Measurements from ENCODE around the gene DNAI7. TPM values are rescaled to one million over a fixed set of nuclear protein-coding genes. Genes with fewer than 3 reads are reported as not detected.

DNAI7 gene
- total and polyA plus RNA-seq, 3 experiments from 2014 or later: not detected

DNA sequence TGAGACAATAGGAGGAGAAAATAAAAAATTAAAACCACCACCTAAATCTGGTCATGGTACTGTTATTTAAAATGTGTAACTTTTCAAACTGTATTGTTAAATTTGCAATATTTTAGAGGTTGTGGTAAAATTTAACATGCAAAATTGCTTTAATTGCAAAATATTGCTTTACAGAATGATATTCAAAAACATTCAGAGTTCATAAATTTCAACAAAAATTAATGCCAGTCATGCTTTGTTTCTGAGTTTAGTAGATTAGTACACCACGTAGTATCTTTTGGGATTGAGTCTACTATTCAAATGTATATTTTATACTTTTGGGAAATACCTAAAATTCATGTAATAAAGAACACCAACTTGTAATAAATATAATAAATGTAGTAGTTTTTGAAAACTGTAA, 18.4 kb upstream of the DNAI7 start:
- Histone ChIP-seq H3K9me3 (ENCODE audit: low read length) (no peaks in the 10 kb centered on the region), H3K4me3 (ENCODE audit: low read length) (no peak overlapping the region), H3K4me1 (ENCODE audit: insufficient read depth, low read length) (no peaks in the 10 kb centered on the region), H3K27me3 (ENCODE audit: insufficient read depth, low read length, poor library complexity, severe bottlenecking) (no peaks in the 10 kb centered on the region), H3K36me3 (ENCODE audit: insufficient read depth, low read length) (no peaks in the 10 kb centered on the region), H3K27ac (ENCODE audit: low read depth, low read length) (no peak overlapping the region)
- ChIA-PET POLR2A (interaction anchor here (1.0 to 1.1 kb wide), 2 partner anchors 174 kb away, joined by 3 to 5 read pairs; no protein-coding TSS in a partner anchor), CTCF (interaction anchor here (1.1 kb wide), 1 partner anchor 28 kb away, joined by 5 read pairs; no protein-coding TSS in a partner anchor)
- no peak for DNase-seq
- no peak overlapping the region for H3K4me3 Mint-ChIP-seq
- no peaks in the 10 kb centered on the region for H3K9me3 Mint-ChIP-seq
- no peaks in the 10 kb centered on the region for H3K27me3 Mint-ChIP-seq
- H3K4me1 Mint-ChIP-seq: peaks cover 10 to 25% (median 12%) of the 10 kb centered on the region in 3 donors
- H3K27ac Mint-ChIP-seq: no peak overlapping the region
- peaks cover 0 to 47% (median 8%) of the 10 kb centered on the region in 3 donors for H3K36me3 Mint-ChIP-seq

DNA sequence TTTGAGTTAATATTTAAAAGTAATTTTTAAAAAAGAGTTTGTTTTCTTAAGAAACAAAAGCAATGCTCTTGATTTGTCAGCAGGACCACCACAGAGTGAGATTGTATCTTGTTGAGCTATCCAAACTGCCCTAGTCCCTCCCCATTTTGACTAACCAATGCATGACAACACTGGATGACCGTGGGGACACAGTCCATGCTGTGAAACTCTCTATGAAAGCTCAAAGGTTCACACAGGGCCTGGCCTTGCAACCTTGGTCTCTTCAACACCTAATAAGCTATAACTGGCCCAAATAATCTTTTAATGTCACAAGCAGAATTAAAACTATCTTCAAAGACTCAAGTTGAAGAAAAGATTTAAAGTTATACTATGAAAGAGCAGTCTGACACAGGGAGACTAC, 13.6 kb upstream of the DNAI7 start:
- H3K27ac Mint-ChIP-seq: peak overlapping the region in 4 of 8 donors; percentile 7 to 63 (median 29)
- H3K36me3 Mint-ChIP-seq: peaks cover 0 to 57% (median 8%) of the 10 kb centered on the region in 3 donors
- H3K9me3 Mint-ChIP-seq: no peaks in the 10 kb centered on the region
- Histone ChIP-seq H3K36me3 (ENCODE audit: insufficient read depth, low read length) (peaks cover 7% of the 10 kb centered on the region), H3K4me3 (ENCODE audit: low read length) (no peak overlapping the region), H3K4me1 (ENCODE audit: insufficient read depth, low read length) (no peaks in the 10 kb centered on the region), H3K9me3 (ENCODE audit: low read length) (no peaks in the 10 kb centered on the region), H3K27me3 (ENCODE audit: insufficient read depth, low read length, poor library complexity, severe bottlenecking) (no peaks in the 10 kb centered on the region), H3K27ac (ENCODE audit: low read depth, low read length) (no peak overlapping the region)
- peaks cover under 1 to 15% (median 7%) of the 10 kb centered on the region in 3 donors for H3K4me1 Mint-ChIP-seq
- DNase-seq: no peak
- H3K4me3 Mint-ChIP-seq: no peak overlapping the region
- ChIA-PET POLR2A (interaction anchor here (0.6 kb wide), 1 partner anchor 194 kb away, joined by 6 read pairs; no protein-coding TSS in a partner anchor), CTCF (no interaction called here)
- no peaks in the 10 kb centered on the region for H3K27me3 Mint-ChIP-seq

DNA sequence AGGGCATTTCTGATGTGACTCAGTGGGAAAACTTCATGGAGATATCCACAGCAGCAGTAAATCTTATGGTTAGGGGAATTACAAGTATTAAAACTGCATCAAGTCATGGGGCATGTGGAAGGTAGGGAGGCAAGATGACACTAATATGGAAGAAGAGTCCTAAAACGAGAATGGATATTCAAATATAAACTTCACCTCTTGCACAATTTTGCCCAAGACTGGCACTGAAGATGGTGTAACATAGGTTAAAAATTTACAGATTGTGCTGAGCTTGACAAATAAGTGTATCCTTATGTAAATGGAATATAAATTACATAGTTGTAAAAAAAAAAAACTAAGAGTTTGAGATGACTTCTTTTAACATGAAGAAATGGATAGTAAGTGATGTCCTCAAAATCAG, 12.9 kb upstream of the DNAI7 start:
- Mint-ChIP-seq H3K4me3 (no peak overlapping the region), H3K36me3 (peaks cover 0 to 62% (median 12%) of the 10 kb centered on the region in 3 donors), H3K4me1 (peaks cover 7 to 21% (median 9%) of the 10 kb centered on the region in 3 donors), H3K27me3 (no peaks in the 10 kb centered on the region), H3K9me3 (no peaks in the 10 kb centered on the region), H3K27ac (peak overlapping the region in 2 of 8 donors; percentile 34 to 36)
- Histone ChIP-seq H3K4me3 (ENCODE audit: low read length) (no peak overlapping the region), H3K36me3 (ENCODE audit: insufficient read depth, low read length) (peaks cover 7% of the 10 kb centered on the region), H3K9me3 (ENCODE audit: low read length) (no peaks in the 10 kb centered on the region), H3K27ac (ENCODE audit: low read depth, low read length) (no peak overlapping the region), H3K27me3 (ENCODE audit: insufficient read depth, low read length, poor library complexity, severe bottlenecking) (no peaks in the 10 kb centered on the region), H3K4me1 (ENCODE audit: insufficient read depth, low read length) (no peaks in the 10 kb centered on the region)
- CTCF ChIA-PET: no interaction called here
- DNase-seq: no peak
- POLR2A ChIA-PET: no interaction called here

DNA sequence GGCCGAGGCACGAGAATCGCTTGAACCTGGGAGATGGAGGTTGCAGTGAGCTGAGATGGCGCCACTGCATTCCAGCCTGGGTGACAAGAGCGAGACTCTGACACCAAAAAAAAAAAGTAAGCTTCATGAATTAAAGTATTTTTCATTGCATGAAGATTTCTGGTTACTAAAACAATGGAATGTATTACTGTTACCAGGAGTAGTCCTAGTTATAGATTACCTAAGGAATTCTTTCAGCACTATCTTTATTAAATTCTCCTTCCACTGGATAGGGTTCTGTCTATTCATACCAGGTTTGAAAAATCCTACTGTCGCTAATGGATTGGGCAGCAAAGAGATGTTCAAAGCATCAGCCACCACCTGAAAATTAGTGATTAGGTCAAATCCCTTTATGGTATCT, 12.5 kb upstream of the DNAI7 start:
- Mint-ChIP-seq H3K4me1 (peaks cover 7 to 22% (median 11%) of the 10 kb centered on the region in 3 donors), H3K9me3 (no peaks in the 10 kb centered on the region), H3K27me3 (no peaks in the 10 kb centered on the region), H3K4me3 (no peak overlapping the region), H3K36me3 (peaks cover 0 to 62% (median 12%) of the 10 kb centered on the region in 3 donors), H3K27ac (peak overlapping the region in 1 of 8 donors; percentile 34)
- ChIA-PET CTCF (no interaction called here), POLR2A (no interaction called here)
- Histone ChIP-seq H3K4me3 (ENCODE audit: low read length) (no peak overlapping the region), H3K9me3 (ENCODE audit: low read length) (no peaks in the 10 kb centered on the region), H3K36me3 (ENCODE audit: insufficient read depth, low read length) (peaks cover 7% of the 10 kb centered on the region), H3K27me3 (ENCODE audit: insufficient read depth, low read length, poor library complexity, severe bottlenecking) (no peaks in the 10 kb centered on the region), H3K27ac (ENCODE audit: low read depth, low read length) (no peak overlapping the region), H3K4me1 (ENCODE audit: insufficient read depth, low read length) (no peaks in the 10 kb centered on the region)
- no peak for DNase-seq

DNA sequence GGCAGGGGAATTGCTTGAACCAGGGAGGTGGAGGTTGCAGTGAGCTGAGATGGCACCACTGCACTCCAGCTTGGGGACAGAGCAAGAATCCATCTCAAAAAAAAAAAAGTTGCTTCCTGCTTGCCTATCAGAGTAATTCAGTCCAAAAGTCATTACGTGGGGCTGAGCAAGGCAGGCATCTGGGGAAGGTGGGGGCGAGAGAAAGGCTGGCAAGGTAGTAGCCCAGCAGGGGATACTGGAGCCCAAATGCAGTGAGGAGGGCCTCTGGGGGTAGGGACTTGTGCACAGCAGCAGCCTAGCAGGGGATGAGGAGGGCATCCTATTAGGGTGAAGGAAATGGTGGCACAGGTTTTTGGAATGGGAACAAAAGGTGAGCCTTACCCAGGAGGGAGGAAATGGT, 7.2 kb upstream of the DNAI7 start:
- no peak overlapping the region for H3K4me3 ChIP-seq (ENCODE audit: low read length)
- H3K4me1 Mint-ChIP-seq: peaks cover 26 to 53% (median 34%) of the 10 kb centered on the region in 3 donors
- H3K27ac ChIP-seq (ENCODE audit: low read depth, low read length): no peak overlapping the region
- ChIA-PET CTCF (no interaction called here), POLR2A (interaction anchor here (0.7 kb wide), 1 partner anchor 22 kb away, joined by 4 read pairs; no protein-coding TSS in a partner anchor)
- H3K9me3 Mint-ChIP-seq: no peaks in the 10 kb centered on the region
- no peak for DNase-seq
- no peaks in the 10 kb centered on the region for H3K27me3 Mint-ChIP-seq
- no peaks in the 10 kb centered on the region for H3K4me1 ChIP-seq (ENCODE audit: insufficient read depth, low read length)
- H3K36me3 ChIP-seq (ENCODE audit: insufficient read depth, low read length): no peaks in the 10 kb centered on the region
- H3K4me3 Mint-ChIP-seq: no peak overlapping the region
- peak overlapping the region in 5 of 8 donors; percentile 3 to 90 (median 83) for H3K27ac Mint-ChIP-seq
- no peaks in the 10 kb centered on the region for H3K9me3 ChIP-seq (ENCODE audit: low read length)
- no peaks in the 10 kb centered on the region for H3K27me3 ChIP-seq (ENCODE audit: insufficient read depth, low read length, poor library complexity, severe bottlenecking)
- peaks cover 0 to 38% (median 20%) of the 10 kb centered on the region in 3 donors for H3K36me3 Mint-ChIP-seq

DNA sequence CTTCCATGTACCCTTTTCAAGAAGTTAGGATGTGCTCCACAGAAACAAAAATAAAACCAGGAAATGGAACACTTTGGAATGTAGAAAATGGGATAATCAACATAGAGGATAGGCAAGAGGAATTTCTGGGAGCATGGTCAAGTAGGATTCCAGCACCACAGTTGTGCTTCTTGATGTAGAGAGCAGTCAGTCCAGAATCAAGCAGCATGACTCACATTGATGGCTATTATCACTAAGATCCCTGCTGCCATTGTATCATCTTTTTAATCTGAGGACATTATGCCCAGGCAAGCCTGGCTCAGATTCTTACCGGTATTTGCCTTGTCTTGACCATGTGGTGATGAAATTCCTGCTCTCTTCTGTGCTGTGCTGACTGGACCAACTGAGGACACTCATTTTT, 5.7 kb upstream of the DNAI7 start:
- no peak overlapping the region for H3K4me3 ChIP-seq (ENCODE audit: low read length)
- Mint-ChIP-seq H3K9me3 (no peaks in the 10 kb centered on the region), H3K27ac (peak overlapping the region in 6 of 8 donors; percentile 27 to 81 (median 43)), H3K4me3 (peak overlapping the region in 1 of 7 donors; percentile 14), H3K27me3 (no peaks in the 10 kb centered on the region), H3K4me1 (peaks cover 32 to 63% (median 45%) of the 10 kb centered on the region in 3 donors), H3K36me3 (peaks cover 0 to 27% (median 20%) of the 10 kb centered on the region in 3 donors)
- no peak overlapping the region for H3K27ac ChIP-seq (ENCODE audit: low read depth, low read length)
- H3K36me3 ChIP-seq (ENCODE audit: insufficient read depth, low read length): no peaks in the 10 kb centered on the region
- H3K9me3 ChIP-seq (ENCODE audit: low read length): no peaks in the 10 kb centered on the region
- H3K27me3 ChIP-seq (ENCODE audit: insufficient read depth, low read length, poor library complexity, severe bottlenecking): no peaks in the 10 kb centered on the region
- peaks cover 5% of the 10 kb centered on the region for H3K4me1 ChIP-seq (ENCODE audit: insufficient read depth, low read length)
- CTCF ChIA-PET: no interaction called here
- POLR2A ChIA-PET: no interaction called here
- no peak for DNase-seq

DNA sequence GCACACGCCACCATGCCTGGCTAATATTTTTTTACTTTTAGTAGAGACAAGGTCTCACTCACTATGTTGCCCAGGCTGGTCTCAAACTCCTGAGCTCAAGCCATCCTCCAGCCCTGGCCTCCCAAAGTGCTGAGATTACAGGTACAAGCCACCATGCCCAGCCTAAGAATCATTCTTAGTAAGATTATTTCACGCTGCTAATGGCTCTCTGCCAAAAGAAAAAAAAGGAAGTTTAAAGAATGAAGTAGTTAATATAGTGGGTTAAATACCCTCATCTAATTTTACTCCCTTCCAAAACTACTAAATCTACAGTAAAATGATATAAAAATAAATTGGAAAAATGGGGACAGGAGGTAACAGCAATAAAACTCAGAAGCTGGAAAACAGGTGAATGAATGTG, 2.6 kb upstream of the DNAI7 start:
- no peaks in the 10 kb centered on the region for H3K36me3 ChIP-seq (ENCODE audit: insufficient read depth, low read length)
- Mint-ChIP-seq H3K9me3 (no peaks in the 10 kb centered on the region), H3K4me3 (no peak overlapping the region), H3K36me3 (peaks cover 0 to 24% (median 15%) of the 10 kb centered on the region in 3 donors), H3K4me1 (peaks cover 45 to 73% (median 62%) of the 10 kb centered on the region in 3 donors), H3K27ac (peak overlapping the region in 7 of 8 donors; percentile 28 to 99 (median 51)), H3K27me3 (peaks cover 0 to 6% of the 10 kb centered on the region in 2 donors)
- H3K4me3 ChIP-seq (ENCODE audit: low read length): no peak overlapping the region
- no peak for DNase-seq
- H3K9me3 ChIP-seq (ENCODE audit: low read length): no peaks in the 10 kb centered on the region
- ChIA-PET CTCF (interaction anchor here (1.1 to 2.3 kb wide), 3 partner anchors 13 to 190 kb away, joined by 3 to 8 read pairs (median 5); no protein-coding TSS in a partner anchor), POLR2A (interaction anchor here (0.6 kb wide), 1 partner anchor 13 kb away, joined by 4 read pairs; no protein-coding TSS in a partner anchor)
- no peak overlapping the region for H3K27ac ChIP-seq (ENCODE audit: low read depth, low read length)
- peaks cover 15% of the 10 kb centered on the region for H3K4me1 ChIP-seq (ENCODE audit: insufficient read depth, low read length)
- no peaks in the 10 kb centered on the region for H3K27me3 ChIP-seq (ENCODE audit: insufficient read depth, low read length, poor library complexity, severe bottlenecking)

DNA sequence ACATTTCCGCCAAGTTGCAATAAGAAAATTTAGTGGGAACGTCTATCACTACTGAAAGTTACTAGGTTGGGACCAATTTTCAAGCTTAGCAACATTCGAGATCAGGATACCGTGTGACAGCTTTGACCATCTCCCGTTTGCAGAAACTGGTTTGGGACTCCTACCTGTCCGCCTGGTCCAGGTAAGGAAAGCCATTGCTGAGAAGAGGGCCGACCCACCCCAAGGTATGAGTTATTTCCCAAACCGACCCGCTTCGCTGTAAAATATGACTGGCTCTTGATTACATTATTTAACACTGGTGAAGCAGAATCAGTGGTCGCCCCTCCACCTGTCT, 271 bp downstream of the DNAI7 start:
- Mint-ChIP-seq H3K27me3 (peaks cover 0 to 6% of the 10 kb centered on the region in 2 donors), H3K36me3 (peaks cover 0 to 17% (median 1%) of the 10 kb centered on the region in 3 donors), H3K4me3 (peak overlapping the region; percentile 96 to 99 (median 97)), H3K9me3 (no peaks in the 10 kb centered on the region), H3K4me1 (peaks cover 28 to 48% (median 48%) of the 10 kb centered on the region in 3 donors), H3K27ac (peak overlapping the region; percentile 99 to 100 (median 99))
- no peaks in the 10 kb centered on the region for H3K9me3 ChIP-seq (ENCODE audit: low read length)
- ChIA-PET POLR2A (interaction anchor here (0.6 to 1.8 kb wide), 6 partner anchors 10 to 143 kb away, joined by 3 to 10 read pairs (median 5); partner anchors contain the start of gene KRAS), CTCF (interaction anchor here (0.6 to 1.2 kb wide), 9 partner anchors 9 to 194 kb away, joined by 3 to 6 read pairs (median 3); no protein-coding TSS in a partner anchor)
- peak overlapping the region; percentile 95 for H3K27ac ChIP-seq (ENCODE audit: low read depth, low read length)
- peaks cover 15% of the 10 kb centered on the region for H3K4me1 ChIP-seq (ENCODE audit: insufficient read depth, low read length)
- H3K36me3 ChIP-seq (ENCODE audit: insufficient read depth, low read length): no peaks in the 10 kb centered on the region
- H3K4me3 ChIP-seq (ENCODE audit: low read length): peak overlapping the region; percentile 84
- DNase-seq: no peak
- H3K27me3 ChIP-seq (ENCODE audit: insufficient read depth, low read length, poor library complexity, severe bottlenecking): no peaks in the 10 kb centered on the region

All from CD8-positive, alpha-beta memory T cell (primary cell).